ENCODE data around the gene HIBCH.
"Not testable (repeated sequence)": the region's sequence is repeated elsewhere in the genome, so short reads cannot be mapped to it uniquely, and the experiment has no call there.

The HIBCH gene

DNA sequence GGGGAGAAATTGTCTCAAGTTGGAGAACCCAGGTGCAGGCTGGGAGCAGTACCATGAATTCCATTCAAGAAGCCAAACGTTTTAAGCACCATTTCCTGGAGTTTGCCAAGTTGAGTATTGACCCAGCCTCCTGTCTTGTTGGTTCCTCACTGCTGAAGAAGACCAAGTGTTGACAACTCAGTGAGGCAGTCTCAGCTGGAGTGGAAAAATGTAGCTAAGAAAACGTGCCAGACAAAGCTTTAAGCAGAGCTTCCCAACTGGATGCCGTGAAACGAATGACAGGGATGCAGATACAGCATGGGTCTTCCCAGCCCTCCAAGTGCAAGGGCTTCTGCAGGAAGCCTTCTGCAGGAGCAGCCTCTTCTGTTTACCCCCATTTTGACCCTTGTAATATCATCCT, 23.0 kb upstream of the HIBCH start:
- no peak for DNase-seq

DNA sequence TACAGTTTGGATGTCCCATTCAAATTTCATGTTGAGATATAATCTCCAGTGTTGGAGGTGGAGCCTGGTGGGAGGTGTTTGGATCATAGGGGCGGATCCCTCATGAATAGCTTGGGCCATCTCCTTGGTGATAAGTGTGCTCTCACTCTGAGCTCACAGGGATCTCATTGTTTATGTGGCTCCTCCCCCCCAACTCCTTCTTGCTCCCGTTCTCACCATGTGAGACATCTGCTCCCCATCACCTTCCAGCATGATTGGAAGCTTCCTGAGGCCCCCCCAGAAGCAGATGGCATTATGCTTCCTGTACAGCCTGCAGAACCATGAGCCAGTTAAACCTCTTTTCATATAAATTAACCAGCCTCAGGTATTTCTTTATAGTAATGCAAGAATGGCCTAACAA, 20.7 kb upstream of the HIBCH start:
- no peak for DNase-seq

DNA sequence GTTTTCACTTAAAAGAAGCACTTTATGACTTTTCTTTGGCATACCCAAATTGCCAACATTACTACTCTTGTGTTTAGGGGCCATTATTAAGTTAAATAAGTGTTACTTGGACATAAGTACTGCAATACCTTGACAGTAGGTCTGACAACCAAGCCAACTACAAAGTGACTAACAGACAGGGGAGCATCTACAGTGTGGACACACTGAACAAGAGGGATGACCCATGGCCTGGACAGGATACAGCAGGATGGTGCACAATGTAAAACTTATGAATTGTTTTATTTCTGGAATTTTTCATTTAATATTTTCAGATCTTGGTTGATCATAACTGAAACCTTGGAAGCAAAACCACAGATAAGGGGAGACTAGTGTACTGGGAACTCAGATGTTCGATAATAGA, 19.8 kb upstream of the HIBCH start:
- no peak for DNase-seq

DNA sequence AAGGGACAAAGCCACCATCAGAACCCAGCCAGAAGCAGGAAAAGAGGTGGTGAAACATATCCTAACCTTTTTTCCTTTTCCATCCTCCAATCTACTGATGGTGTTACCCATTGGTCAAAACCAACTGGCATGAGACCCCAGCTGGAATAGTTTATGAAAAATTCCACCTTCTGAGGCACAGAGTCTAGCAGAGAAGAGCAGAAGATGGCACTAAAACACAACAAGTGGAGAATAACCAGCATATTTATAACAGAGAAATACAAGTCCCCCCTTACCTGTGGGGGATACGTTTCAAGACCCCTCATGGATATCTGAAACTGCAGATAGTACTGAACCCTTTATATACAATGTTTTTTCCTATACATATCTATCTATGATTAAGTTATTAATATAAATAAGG, 18.8 kb upstream of the HIBCH start:
- no peak for DNase-seq

DNA sequence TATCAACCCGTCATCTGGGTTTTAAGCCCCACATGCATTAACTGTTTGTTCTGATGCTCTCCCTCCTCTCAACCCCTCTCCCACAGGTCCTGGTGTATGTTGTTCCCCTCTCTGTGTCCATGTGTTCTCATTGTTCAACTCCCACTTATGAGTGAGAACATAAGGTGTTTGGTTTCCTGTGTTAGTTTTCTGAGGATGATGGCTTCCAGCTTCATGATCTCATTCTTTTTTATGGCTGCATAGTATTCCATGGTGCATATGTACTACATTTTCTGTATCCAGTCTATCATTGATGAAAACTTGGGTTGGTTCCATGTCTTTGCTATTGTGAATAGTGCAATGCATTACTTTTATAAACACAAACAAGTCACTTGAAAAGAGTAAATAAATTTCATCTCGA, 16.8 kb upstream of the HIBCH start:
- no peak for DNase-seq

DNA sequence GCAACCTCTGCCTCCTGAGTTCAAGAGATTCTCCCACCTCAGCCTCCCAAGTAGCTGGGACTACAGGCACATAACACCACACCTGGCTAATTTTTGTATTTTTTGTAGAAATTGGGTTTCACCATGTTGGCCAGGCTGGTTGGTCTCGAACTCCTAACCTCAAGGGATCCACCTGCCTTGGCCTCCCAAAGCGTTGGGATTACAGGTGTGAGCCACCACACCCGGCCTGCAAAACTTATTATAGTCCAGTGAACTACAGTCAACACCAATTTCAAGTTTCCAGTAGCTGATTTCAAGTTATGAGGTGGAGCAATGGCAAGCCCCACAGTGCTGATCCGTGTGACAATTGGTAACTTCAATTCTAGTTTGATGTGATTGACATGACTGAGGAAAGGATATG, 16.0 kb upstream of the HIBCH start:
- not testable (repeated sequence) for DNase-seq

DNA sequence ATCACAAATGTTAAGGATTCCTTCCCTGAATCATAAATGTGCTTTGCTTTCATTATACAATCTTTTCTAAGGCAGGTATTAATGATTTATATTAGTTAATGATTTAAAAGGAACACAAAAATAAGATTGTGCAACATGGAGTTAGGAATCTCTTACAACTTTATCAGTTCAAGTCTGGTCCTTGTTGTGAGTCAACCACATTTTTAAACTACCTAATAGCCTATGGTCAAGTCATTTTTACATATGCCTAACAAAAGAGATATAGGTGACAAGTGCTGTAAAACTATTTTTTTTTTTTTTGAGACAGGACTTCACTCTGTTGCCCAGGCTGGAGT, 15.6 kb upstream of the HIBCH start:
- no peak for DNase-seq

DNA sequence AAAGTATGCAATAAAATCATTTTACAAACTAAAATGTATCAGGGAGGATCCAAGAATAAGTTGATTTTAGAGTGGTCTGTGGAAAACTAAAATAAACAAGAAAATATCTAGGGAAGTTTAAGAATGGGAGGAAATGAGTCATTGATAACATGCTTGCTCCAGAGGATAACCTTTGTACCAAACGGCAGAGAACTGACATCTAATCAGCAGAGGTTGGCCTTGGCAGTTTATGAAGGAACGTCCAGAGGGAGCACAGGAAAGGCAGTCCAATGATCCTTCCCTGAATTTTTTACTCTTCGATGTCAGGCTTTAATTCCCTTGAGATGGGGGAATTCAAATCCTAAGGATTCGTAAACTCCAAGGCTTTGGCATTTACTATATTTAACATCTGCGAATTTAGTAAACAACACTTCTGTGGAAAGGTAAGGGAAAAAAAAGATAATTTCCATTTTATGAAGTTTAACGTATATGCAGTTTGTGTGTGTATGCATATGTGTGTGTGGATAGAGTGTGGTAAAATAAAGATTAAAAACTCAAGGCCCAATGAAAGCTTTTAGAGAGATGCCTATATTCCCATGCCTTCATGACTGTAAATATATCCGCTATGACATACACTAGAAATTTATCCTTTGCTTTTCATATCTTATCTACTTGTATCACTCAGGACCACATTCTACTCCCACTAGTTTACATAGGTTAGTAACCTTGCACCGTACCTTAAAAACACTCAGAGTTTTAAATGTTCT, 15.0 kb upstream of the HIBCH start:
- DNase-seq: no peak

DNA sequence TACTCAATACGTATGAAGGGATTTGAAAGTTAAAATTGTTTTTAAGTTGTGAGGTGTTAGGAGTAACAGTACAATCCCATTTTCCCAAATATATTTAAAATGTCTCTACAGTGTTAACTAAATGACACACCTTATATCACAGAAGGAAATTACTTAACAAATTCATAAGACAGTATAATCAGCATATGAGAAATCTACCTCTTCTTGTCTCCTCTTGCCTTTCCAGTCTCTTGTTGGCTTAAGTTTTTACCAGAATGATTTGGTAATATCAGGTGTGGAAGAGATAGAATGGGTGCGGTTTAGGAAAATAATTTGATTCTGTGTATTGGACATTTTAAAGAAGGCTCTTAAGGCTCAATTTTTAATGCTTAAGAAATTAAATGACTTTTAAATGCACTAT, 14.3 kb upstream of the HIBCH start:
- no peak for DNase-seq

DNA sequence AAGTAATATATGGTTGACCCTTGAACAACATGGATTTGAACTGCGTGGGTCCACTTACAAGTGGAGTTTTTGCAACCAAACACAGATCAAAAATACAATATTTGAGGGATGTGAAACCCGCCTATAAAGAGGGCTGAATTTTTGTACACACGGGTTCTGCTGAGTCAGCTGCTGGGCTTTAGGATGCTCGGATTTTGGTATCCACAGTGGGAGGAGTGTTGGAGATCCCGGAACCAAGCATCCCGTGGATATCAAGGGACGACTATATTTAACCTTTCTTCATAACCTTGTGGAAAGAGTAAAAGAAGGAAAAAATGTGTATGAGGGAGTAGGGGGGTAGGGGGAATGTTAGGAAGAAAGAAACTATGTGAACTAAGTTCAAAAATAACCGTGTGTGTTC, 13.8 kb upstream of the HIBCH start:
- no peak for DNase-seq

DNA sequence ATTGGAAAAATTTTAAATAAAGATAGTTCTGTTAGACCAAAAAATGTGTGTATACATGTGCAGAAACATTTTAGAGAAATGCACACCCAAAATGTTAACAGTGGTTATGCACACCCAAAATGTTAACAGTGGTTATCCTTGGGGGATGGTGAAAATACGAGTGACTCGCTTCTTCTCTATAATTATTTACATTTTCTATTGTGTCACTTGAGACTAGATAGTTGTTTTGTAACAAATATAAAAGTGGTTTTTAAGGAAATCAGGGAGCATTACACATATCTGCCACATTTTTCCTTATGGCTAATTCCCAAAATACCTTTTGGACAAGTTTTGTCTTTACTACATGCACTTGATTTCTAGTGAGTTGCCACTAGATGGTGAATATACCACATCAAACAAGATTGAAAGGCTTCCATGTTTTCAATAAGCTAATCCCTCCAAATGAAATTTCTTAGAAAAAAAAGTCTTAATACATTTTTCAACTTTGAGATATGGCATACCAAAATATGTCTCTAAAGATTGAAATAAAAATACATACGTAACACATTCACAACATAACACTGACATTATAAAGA, 9.0 kb upstream of the HIBCH start:
- DNase-seq: no peak

DNA sequence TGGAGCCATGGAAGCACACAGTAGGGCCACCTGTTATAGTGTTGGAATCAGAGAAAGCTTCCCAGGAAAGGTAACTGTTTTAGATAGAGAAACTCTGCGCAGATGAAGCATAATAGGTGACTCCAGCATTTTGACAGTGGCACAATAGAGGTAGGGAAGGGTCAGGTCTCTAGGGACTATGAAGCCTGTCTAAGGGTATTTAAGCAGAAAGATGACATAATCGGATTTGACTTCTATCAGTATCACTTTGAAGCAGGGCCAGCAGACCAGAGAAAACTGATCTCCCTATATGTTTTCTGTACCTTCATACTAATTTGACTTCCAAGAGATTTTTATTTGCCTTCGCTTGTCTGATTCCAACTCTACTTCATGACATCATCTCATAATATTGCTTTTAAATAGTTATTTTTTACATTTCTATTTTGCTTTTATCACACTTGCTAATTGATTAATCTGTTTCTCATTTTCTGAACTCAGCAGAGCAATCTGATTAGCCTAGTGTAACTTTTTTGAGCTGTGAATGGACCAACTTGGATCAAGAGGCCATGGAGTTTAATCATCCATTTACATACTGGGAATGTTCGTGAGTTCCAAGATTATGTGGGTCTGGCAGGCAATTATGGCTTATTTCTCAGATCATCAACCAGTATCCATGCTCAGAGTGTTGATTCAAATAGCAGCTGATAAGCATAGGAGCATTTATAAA, 8.4 kb upstream of the HIBCH start:
- DNase-seq: no peak

DNA sequence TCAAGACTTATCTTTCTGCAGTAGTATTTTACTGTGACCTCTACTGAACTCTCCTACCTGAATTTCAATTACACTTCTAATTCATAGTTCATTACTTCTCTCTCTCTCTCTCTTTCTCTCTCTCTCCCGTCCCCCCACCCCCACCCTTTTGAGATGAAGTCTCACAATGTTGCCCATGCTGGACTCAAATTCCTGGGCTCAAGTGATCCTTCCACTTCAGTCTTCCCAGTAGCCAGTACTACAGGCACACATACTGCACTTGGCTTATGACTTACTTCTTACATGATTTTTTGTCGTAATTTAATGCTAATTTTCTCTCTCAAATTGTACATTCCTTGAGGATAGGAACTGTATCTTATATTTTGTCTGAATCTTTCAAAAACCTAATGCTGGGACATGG, 6.0 kb upstream of the HIBCH start:
- DNase-seq: no peak

DNA sequence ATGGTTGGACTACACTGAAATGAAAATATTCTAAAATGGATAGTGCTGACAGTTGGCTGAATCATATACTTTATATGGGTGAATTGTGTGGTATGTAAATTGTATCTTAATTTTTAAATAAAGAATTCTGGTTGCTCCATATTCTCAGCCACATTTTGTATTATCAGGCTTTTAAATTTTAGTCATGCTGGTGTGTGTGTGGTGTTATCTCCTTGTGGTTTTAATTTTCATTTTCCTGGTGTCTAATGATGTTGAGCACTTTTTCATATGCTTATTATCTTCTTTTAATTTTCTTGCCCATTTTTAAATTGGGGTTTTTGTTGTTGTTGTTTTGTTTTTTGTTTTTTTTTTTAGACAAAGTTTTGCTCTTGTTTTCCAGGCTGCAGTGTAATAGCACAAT, 3.8 kb upstream of the HIBCH start:
- DNase-seq: no peak

DNA sequence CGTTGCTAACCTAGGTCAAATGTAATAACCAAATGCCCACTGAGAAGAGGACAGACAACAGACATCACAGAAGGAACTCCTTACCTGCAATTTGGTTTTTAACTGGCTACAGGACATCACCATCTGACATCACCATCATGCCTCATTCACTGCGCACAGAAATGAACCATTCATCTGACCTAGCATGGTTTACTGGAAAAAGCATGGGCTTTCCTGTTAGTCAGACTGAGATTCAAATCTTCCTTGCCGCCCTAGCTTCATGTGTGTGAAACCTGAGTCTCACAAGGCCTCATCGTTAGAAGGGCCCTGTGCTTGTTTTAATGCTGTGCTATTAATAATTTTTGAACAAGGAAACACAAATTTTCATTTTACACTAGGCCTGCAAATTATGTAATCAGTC, 1.1 kb upstream of the HIBCH start:
- no peak for DNase-seq

DNA sequence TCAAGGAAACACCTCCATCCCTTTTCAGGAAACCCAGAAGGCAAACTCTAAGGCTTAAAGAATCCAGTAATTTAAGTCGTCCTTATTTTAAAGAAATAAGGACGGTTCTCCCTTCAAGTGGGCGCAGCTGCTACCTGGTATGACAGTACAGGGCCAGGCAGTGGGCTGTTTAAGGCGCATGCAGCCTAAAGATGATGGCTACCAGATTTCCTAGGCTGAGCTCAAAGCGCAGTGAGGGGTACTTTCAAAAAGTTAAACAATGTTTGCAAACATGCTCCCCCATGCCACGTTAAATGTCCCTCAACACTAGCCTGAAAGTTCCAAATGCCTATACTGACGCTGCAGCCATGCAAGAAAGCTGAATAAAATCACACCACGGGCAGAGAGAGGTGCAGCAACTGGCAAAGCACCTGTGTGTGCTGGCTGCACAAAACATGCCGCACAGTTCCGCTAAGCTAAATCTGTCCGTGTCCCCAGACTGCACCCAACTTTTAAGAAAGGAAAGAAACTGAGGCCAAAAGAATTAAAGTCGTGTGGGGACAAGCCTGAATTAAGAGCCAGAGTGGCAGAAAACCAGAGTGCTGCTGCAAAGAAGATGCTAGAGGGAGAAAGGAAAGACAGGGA, 583 bp downstream of the HIBCH start:
- DNase-seq: no peak

DNA sequence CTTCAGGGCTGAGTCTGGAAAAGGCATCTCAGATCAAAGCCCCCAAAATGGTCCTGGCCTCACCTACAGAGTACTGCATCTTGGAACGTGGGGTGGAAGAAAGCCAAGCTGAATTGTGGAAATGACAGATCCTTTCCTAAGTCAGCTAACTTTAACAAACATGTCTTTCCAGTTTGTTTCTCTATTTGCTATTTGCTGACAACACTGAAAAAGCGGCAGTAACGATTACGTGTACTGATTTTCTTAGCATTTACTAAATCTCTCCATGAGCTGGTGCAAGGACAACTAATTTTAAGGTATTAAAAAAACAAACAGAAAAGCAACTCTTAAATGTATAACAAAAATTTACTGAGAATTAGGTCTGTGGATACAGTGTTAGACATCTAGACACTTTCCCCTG, 1.1 kb downstream of the HIBCH start:
- DNase-seq: no peak

DNA sequence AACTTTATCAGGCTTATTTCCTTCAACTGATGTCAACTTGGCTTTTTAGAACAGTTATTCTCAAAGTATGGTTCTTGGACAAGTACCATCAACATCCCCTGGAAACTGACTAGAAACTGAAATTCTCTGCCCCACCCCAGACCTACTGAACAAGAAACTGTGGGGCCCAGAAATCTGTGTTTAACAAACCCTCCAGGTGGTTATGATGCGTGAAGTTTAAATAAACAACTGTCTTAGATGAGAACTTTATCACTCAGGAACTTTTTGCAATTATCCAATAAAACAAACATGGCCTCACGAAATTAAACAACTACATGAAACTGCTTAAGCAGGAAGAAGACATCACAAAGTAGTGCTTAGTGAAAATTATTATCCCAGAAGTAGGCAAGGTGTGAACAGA, 4.4 kb downstream of the HIBCH start:
- DNase-seq: no peak

DNA sequence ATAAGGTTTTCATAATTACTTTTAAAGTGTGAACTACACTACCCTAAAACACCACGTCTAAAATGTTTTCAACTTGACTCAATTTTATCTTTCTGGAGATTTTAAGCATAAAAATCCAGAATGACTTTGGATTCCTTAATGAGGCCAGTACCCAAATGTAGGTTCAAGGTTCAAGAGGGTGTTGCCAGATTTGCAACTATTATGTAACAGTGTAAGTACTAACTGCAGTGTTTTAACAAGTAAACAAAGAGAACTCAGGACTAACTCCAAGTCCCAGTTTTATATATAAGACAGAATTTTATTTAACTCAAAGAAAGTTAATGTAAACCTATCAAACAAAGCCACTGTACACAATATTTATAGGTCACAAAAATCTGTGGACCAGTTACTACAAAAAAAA, 5.7 kb downstream of the HIBCH start:
- no peak for DNase-seq

DNA sequence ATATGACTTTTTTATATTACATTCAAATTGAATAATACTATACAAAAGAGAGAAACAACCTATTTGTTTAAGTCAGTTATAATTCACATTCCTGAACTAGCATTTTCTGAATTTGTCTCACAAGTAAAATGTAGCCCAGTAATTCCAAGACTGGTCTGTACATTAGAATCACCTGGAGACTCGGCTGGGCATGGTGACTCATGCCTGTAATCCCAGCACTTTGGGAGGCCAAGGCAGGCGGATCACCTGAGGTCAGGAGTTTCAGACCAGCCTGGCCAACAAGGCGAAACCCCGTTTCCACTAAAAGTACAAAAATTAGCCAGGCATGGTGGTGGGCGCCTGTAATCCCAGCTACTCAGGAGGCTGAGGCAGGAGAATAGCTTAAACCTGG, 7.0 kb downstream of the HIBCH start:
- DNase-seq: not testable (repeated sequence)

DNA sequence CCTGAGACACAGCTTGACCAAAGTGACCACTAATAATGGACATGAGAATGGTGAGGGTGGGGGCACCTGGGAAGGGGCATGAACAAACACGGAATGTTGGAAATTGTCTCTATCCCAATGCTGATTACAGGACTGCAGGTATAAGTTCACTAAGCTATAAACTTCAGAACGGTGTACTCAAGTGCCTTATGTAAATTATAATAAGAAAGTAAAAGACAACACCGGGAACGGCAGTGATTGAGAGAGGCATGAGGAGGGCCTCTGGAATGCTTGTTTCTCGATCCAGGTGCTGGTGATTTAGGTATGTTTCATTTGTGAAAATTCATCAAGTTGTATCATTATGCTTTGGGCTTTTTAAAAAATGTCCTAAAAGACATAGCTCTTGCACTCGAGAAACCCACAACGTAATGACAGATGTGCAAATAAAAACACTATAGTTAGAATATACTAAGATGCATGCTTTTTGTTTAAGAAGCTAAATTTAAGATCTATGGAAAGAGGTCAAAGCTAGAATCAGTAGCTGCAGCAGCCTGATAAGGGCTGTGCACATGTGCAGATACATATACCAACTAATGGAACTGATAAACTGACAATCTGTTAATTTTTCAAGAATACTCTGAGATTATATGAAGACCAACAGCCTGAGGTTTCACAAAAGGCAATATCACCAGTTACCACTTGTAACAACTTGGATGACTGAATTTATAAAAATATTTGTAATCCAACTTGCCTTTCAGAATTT, 7.6 kb downstream of the HIBCH start:
- no peak for DNase-seq

DNA sequence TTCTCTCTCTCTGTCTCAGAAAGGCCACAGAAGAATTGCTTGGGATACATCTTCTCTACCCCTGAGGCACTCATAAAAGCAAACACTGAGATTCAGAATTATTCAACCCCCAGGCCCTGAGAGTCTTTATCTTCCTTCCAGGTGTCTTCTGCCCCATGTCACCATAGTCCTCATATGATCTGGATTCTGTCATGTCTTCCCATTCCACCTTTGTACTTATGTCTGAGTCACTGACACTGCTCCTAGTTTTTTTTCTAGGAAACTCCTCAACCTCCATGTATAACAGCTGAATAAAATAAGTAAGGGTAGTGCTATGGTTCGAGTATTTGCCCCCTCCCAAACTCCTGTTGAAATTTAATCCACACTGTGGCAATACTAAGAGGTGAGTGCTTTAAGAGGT, 11.6 kb downstream of the HIBCH start:
- no peak for DNase-seq

DNA sequence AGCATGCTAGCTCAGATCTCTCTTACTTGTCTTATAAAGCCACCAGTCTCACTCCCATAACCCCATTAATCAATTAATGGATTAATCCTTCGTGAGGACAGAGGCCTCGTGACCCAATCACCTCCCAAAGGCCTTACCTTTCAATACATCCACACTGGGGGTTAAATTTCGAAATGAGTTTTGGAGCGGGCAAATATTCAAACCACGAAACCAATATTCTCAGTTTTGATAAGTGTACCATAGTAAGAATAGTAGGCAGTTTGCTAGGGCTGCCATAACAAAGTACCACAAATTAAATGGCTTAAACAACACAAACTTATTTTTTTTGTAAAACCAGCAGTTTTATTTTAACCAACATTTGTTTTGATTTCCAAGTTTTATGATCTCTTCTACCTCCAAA, 15.2 kb downstream of the HIBCH start:
- no peak for DNase-seq

DNA sequence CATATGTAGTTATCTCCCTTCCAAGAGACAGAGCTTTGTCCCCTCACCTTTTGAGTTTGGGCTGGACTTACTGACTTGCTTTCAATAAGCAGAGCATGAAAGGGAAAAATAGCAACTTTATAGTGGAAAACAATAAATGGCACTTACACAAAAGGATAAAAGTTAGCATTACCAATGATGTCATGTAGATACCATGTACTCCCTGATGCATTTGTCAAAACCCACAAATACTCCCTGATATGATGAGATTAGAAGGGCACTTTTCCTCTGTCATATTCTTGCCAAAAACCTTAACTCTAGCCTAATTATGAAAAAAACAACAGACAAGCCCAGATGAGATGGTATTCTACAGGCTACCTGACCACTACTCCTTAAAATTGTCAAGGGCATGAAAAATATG, 16.0 kb downstream of the HIBCH start:
- no peak for DNase-seq

All from cerebellar nuclear complex (tissue), 1 donor.